Activated CD8-positive, alpha-beta memory T cell treated with anti-CD3 and anti-CD28 coated beads, Interleukin-2, amount 50 U/mL, for 4 hours (primary cell): Measurements from ENCODE around the gene KIF22.
"Not testable (repeated sequence)": the region's sequence is repeated elsewhere in the genome, so short reads cannot be mapped to it uniquely, and the experiment has no call there.

ENCODE experiments used
- DNase-seq: peaks from one replicate; pipeline ENCODE4 v3.0.0-alpha.2; 2020

The KIF22 gene

DNA sequence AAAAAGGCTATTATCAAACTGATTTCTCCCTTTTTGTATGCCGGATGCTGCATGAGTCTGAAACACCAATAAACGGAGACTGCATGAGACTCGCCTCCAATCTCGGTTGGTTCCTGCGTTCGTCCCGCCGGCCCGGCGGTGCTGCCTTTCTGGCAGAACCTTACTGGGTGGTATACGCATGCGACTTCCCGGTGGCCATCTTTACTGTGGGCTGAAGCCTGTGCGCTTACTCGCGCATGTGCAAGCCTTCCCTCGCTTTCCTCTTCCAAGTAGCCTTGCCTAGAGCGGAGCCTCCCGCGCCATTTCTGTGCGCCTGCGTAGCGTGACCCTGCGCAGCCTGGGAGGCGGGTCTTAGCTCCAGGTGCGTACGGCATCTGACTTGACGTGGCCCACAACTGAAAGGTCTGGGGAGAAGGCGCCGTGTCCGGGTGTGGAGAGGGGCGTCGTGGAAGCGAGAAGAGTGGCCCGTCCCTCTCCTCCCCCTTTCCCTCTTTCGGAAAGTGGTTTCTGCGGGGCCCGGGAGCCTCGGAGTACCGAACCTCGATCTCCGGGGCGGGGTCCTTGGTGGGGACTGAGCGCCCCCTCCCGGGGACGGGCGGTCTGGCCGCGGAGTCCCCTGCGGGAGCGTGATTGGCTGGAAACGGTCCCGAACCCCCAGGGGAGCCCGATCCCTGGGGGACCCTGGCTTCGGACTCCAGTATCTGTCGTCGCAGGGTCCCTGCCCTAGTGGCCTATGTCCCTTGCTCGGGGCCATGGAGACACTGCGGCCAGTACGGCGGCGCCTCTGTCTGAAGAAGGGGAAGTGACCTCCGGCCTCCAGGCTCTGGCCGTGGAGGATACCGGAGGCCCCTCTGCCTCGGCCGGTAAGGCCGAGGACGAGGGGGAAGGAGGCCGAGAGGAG is 25.5 kb downstream of the KIF22 start, which contains the start of gene PAGR1:
TSS of gene PAGR1 (plus strand) at position 360 of the 901 bp plus-strand sequence. CDS start at position 734, 374 bp downstream.
- DNase-seq: peak; percentile 97

DNA sequence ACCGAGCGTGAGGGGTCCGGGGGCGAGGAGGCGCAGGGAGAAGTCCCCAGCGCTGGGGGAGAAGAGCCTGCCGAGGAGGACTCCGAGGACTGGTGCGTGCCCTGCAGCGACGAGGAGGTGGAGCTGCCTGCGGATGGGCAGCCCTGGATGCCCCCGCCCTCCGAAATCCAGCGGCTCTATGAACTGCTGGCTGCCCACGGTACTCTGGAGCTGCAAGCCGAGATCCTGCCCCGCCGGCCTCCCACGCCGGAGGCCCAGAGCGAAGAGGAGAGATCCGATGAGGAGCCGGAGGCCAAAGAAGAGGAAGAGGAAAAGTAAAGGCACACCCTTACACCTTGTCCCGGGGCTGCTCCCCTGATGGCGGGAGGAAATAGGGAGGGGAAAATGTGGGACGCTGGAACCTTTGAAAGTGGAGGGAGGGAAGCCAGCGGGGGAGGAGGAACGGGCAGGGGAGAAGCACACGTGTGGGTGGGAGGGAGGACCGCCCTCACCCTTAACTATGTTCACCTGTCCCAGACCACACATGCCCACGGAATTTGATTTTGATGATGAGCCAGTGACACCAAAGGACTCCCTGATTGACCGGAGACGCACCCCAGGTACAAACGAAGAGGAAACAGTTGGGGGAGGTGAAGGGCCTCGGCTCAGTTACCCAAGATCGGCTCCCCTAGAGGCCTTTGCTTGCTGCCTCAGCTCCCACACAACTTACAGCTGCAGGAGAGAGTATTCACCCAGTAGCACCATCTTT is 26.3 kb downstream of the KIF22 start:
- DNase-seq: no peak

DNA sequence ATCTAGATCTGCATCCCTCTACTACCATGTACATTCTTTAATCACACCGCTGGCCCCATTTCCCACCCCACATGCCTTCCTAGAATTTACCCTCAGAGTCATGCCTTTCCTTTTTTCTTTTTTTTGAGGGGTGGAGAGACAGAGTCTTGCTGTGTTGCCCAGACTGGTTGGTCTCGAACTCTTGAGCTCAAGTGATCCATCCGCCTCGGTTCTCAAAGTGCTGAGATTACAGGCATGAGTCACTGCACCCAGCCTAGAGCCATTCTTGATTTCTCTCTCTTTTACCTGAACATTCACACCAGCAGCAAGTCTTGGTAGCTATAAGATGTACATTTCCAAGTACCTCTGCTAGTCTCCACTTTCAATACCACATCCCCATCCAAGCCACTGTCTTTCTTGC is 27.5 kb downstream of the KIF22 start:
- DNase-seq: no peak

DNA sequence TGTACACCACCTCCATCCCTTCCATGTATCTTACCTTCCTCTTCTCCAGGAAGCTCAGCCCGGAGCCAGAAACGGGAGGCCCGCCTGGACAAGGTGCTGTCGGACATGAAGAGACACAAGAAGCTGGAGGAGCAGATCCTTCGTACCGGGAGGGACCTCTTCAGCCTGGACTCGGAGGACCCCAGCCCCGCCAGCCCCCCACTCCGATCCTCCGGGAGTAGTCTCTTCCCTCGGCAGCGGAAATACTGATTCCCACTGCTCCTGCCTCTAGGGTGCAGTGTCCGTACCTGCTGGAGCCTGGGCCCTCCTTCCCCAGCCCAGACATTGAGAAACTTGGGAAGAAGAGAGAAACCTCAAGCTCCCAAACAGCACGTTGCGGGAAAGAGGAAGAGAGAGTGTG is 29.0 kb downstream of the KIF22 start:
- no peak for DNase-seq

DNA sequence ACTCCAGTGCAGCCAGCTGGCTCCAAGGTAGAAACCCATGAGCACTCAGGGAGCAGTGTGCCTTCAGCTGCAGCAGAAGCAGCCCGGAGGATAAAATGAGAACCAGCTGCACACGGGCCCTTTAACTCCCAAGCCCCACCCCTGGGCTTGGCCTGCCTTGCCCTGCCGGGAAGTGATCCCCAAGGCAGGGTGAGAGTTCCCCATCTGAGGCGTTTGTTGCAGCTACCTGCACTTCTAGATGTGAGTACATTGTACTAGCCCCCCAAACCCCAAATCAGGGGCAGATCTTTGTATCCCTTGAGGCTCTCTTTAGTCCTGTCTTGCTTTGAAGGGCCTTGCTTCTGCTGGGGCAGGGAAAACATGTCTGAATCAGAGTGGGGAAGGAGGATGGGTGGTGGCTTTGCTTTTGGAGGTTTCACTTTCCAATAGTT is 29.7 kb downstream of the KIF22 start, which contains the start of gene MVP:
TSS of gene MVP (plus strand) at position 192 of the 431 bp plus-strand sequence. CDS start 10,088 bp downstream, outside the sequence.
- DNase-seq: no peak

DNA sequence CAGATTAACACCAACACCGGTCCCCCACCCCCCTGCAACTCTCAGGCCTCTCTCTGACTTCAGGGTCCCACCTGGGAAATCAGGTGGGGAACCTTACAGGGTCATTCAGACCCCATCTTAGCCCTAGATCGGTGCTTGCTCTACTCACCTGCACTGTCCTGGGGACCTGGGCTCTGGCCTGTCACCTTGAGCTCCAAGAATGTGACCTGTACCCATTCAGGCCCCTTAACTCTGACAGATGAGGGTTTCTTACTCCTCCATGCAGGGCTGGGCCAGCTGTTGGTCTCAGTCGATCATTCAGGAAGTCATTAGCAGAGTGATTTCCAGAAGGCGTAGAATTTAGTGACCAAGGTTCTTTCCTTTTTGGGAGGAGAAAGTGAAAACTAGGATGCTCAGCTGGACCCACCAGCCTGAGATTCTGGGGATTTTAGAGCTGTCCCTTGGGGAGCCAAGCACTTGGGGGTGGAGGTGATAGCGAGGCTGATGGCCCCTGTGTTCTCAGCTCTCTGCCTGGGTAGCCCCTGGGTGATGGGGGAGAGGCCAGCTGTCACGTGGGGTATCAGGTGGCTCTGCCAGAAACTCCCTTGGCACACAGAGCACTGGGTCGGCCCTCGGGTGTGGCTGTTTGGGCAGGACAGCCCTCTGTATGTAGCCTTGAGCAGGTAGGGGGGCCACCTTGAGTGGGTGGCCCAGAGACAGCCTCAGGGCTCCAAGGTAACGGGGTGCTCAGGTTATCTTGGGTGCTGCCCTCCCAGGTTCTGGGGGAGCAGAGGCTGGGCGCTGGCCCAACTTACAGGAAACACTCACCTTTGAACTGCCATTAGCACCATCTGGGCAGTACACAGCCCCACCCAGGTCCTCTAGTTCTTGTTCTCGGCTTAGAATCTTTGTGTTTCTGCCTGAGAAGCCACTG is 30.4 kb downstream of the KIF22 start:
- no peak for DNase-seq

DNA sequence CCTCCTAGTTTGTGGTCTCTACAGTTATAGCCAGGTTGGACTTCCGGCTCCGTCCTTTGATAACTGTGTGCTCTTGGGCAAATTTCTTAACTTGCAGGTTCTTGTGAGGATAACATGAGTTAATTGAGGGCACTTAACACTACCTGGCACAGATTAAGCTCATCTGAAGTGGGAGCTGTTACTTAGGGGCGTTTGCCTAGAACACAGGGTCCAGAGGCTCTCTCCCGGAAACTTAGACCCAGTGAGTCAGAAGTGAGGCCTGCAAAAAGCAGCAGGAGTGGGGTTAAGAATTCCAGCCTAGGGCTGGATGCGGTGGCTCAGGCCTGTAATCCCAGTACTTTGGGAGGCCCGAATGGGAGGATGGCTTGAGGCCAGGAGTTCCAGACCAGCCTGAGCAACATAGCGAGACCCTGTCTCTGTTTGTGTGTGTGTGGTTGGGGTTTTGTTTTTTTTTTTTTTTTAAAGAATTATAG is 31.1 kb downstream of the KIF22 start:
- DNase-seq: no peak

DNA sequence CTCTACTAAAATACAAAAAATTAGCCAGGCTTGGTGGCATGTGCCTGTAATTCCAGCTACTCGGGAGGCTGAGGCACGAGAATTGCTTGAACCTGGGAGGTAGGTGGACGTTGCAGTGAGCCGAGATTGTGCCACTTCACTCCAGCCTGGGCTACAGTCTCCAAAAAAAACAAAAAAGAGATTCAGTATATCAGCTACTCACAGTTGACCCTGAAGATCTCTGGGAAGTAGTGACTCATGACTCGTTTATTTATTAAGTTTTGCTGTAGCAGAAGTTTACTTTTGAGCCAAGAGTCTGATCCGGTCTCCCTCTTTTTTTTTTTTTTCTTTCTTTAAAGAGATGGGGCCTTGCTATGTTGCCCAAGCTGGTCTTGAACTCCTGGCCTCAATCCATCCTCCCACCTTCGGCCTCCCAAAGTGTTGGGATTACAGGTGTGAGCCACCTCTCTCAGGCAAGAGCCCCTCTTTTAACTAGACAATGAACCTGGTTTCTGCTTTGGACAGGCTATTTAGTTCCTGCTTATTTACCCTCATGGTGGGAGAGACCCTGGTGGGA is 34.1 kb downstream of the KIF22 start:
- DNase-seq: no peak

DNA sequence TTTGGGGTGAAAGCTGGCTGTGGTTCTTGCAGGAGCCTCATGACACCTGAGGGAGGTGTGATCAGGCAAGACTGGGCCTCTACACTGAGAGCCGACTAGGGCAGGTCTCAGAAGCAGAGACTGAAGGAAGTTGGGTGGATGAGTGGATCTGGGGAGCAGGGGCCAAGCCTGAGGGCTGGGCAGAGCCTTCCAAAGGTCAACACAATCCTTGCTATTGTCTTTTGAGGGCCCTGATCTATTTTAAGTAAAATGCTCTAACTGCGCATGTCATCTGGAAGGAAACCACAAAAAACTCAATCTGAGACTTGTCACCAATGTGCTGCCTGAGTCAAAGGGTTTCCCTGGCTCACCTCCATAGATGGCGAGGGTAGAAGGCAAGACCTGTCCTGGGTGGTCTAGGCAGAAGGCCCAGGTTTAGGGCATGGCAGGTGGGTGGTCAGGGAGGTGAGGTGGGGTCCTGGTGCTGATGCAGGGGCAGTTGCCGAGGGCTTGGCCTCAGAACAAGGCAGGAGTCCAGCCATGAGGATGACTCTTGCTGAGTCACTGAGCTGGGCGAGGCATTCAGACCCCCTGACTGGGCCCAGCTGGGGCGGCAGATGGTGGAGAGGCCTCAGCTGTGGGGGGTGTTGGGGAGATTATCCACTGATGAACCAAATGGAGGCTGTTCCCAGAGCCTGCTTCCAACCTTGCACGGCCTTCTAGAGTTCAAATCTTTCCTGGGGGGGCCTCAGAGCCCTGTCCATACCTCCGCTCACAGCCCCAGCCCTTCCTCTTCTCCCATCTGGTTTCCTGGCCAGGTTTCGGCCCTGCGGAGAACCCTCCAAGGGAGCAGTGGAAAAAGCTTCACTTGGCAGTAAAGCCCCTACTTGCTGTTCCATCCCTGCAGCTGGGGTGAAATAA is 34.8 kb downstream of the KIF22 start:
- DNase-seq: no peak

DNA sequence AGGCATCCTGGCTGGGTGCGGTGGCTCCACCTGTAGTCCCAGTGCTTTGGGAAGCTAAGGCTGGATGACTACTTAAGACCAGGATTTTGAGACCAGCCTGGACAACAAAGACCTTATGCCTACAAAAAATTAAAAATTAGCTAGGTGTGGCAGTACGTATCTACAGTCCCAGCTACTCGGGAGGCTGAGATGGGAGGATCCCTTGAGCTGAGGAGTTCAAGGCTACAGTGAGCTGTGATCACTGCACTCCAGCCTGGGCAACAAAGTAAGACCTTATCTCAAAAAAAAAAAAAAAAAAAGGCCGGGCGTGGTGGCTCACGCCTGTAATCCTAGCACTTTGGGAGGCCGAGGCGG is 35.8 kb downstream of the KIF22 start:
- DNase-seq: no peak

DNA sequence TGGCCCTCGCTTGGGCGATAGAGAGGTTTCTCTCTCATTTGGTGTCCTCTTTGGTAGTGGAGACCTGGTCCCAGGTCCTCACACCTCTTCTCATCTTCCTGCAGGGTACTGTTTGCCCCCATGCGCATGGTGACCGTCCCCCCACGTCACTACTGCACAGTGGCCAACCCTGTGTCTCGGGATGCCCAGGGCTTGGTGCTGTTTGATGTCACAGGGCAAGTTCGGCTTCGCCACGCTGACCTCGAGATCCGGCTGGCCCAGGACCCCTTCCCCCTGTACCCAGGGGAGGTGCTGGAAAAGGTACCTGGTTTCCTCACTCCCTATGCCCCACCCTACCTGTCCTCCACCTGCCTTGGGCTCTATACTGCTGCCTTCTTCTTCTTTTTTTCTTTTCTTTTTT is 40.2 kb downstream of the KIF22 start:
- DNase-seq: no peak

DNA sequence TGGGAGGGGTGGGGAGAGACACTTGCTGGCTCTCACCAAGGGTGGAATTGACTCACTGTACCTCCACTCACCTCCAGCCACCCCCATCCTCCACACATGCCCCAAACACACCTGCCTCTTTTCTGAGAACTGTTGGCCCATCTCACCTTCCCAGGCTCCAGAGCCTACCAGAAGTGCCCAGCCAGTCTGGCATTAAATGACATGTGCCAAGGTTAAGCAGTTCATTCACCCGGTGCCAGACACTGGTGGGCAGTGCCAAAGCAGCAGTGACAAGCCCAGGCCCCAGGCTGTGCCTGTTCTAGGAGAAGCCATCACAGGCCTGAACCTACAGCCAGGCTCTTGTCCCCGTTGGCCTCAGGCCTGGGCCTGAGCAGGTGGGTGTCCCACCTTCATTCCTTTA is 40.9 kb downstream of the KIF22 start:
- no peak for DNase-seq

DNA sequence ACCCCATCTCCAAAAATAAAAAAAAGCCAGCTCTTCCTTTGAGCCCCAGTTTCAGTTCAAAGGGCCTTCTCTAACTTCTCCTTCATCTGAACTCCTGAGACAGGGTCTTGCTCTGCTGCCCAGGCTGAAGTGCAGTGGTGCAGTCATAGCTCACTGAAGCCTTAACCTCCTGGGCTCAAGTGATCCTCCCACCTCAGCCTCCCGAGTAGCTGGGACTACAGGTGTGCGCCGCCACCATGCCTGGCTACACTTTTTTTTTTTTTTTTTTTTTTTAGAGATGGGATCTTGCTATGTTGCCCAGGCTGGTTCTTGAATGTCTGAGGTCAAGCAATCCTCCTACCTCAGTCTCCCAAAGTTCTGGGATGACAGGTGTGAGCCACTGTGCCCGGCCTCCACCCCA is 42.7 kb downstream of the KIF22 start:
- not testable (repeated sequence) for DNase-seq

DNA sequence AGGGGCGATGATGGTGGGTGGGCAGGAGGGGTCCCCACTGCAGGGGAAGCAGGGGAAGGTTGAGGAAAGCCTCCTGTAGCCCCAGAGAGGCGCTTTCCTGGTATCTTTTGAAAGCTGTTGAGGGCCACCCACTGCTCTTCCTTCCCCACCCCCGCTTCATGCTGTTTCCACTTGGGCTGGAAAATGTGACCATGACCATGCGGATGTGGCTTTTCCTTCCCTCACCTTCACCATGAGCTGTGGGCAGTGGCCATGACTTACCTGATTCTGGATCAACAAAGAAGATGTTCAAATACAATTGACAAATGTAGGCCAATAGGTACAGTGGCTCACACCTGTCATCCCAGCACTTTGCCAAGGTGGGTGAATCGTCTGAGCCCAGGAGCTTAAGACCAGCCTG is 43.5 kb downstream of the KIF22 start:
- no peak for DNase-seq

DNA sequence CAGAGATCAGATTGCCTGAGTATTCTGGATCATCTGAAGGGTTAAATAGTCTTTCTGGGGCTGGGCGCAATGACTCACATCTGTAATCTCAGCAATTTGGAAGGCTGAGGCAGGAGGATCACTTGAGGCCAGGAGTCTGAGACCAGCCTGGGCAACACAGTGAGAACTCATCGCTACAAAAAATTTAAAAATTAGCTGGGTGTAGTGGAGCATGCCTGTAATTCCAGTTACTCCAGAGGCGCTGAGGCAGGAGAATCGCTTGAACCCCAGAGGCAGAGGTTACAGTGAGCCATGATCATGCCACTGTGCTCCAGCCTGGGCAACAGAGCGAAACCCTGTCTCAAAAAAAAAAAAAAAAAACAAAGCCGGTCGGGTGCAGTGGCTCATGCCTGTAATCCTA is 45.4 kb downstream of the KIF22 start:
- DNase-seq: no peak

DNA sequence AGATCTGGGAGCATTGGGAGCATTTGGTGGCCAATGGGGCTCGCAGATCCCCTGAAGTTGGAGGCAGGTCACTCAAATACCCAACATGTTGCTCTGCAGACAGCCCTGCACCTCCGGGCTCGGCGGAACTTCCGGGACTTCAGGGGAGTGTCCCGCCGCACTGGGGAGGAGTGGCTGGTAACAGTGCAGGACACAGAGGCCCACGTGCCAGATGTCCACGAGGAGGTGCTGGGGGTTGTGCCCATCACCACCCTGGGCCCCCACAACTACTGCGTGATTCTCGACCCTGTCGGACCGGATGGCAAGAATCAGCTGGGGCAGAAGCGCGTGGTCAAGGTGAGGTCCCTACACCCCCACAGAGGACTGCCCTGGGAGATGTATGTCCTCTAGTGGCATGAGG is 46.1 kb downstream of the KIF22 start:
- DNase-seq: no peak

DNA sequence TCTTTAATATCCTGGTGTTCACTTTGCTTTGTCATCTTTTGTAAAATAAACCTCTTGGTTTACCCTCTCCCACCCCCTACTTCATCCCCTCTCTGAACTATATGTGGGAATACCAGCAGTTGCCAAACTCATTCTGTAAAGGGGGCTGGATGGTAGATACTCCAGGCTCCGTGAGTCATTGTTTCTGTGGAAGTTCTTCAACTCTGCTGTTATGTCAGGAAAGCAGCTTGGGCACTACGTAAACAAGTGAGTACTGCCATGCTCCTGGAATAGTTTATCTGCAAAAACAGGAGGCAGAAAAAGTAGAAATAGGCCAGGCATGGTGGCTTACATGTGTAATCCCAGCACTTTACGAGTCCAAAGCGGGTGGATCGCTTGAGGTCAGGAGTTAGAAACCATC is 47.3 kb downstream of the KIF22 start:
- DNase-seq: no peak

DNA sequence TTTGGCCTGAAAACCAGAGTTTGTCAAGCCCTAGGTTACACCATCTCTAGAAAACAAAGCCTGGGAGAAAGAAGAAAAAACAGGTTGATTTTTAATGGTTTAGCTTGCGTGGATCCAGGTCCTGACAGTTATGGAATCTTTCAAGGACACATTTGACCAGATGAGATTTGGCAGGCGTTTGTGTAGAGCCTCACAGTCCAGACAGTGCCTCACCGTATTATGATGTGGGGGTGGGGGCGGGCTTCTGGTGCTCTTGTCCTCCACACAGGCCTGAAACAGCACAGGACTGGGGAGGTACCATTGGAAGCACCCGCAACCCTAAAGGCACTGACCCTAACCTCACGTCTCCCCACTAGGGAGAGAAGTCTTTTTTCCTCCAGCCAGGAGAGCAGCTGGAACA is 49.3 kb downstream of the KIF22 start:
- DNase-seq: no peak

DNA sequence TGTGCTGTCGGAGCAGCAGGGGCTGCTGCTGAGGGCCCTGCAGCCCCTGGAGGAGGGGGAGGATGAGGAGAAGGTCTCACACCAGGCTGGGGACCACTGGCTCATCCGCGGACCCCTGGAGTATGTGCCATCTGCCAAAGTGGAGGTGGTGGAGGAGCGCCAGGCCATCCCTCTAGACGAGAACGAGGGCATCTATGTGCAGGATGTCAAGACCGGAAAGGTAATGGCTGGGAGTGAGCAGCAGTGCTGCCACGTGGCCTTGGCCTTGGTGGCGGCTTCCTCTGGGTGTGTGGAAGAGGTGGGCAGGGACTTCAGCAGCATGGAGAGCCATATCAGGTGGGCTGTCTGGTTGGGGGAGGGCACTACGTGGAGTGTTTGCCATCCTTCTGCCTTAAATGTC is 49.7 kb downstream of the KIF22 start:
- no peak for DNase-seq

DNA sequence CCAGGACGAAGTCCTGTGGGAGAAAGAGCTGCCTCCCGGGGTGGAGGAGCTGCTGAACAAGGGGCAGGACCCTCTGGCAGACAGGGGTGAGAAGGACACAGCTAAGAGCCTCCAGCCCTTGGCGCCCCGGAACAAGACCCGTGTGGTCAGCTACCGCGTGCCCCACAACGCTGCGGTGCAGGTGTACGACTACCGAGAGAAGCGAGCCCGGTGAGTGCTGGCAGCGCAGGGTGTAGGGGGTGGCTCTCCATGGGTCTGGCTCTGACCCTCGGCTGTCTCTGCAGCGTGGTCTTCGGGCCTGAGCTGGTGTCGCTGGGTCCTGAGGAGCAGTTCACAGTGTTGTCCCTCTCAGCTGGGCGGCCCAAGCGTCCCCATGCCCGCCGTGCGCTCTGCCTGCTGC is 51.1 kb downstream of the KIF22 start:
- no peak for DNase-seq

DNA sequence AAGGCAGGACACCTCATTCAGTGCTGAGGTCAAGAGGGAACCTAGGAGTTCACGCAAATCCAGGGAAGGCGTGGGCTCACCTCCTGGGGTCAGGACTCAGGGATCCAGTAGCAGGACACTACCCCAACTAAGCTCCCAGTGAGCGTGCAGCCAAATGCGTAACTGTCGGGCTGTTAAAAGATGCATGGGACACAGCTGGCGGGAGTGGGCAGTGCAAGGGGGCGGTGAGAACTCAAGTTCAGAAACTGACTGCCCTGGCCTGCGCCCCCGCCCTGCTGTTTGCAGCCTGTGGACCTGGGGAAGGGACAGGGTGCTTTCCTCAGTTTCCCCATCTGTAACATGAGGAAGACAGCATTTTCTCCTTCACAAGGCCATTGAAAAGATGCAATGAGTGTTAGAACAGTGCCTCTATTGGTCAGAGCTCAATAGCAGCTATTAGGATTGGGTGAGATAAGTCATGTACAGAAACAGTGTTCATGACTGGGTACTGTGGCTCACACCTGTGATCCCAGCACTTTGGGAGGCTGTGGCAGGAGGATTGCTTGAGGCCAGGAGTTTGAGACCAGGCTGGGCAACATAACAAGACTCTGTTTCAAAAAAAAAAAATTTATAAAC is 52.3 kb downstream of the KIF22 start:
- no peak for DNase-seq
